Mesothelial cell of epicardium (in vitro differentiated cells): Measurements from ENCODE around the gene RPP21. TPM values are rescaled to one million over a fixed set of nuclear protein-coding genes. Genes with fewer than 3 reads are reported as not detected.

Experiments
- DNase-seq, 2 experiments: peaks; one replicate each; pipeline ENCODE4 v3.0.0; 2021; ENCODE audit warnings: low spot score in 2 of 2; ENCODE audit not compliant: unreplicated experiment in 2 of 2
- H3K27ac Mint-ChIP-seq: 2 replicates; pipeline ENCODE4 v1.8.0; 2021; ENCODE audit warnings: mixed read lengths
- H3K27me3 Mint-ChIP-seq: 2 replicates; pipeline ENCODE4 v1.8.0; 2021; ENCODE audit warnings: low read depth, mixed read lengths
- H3K36me3 Mint-ChIP-seq: 2 replicates; pipeline ENCODE4 v1.8.0; 2021; ENCODE audit warnings: mixed read lengths
- H3K4me1 Mint-ChIP-seq: 2 replicates; pipeline ENCODE4 v1.8.0; 2021; ENCODE audit warnings: mixed read lengths
- H3K4me3 Mint-ChIP-seq: 2 replicates; pipeline ENCODE4 v1.8.0; 2021; ENCODE audit warnings: mild to moderate bottlenecking, moderate library complexity, mixed read lengths
- H3K9me3 Mint-ChIP-seq: 2 replicates; pipeline ENCODE4 v1.8.0; 2021; ENCODE audit warnings: mixed read lengths
- total RNA-seq: library from RNA; stranded (reverse); gene quantifications from 3 replicates; pipeline ENCODE4 v1.2.1, GENCODE V29; 2021
- TF ChIP-seq, protein P1 (sequence below): fragments of 200-600 bp; sonication (generic); IDR thresholded peaks from one replicate; pipeline ENCODE4 v1.5.0; 2021; ENCODE audit warnings: antibody characterized with exemption; ENCODE audit not compliant: unreplicated experiment

RPP21 gene
- total RNA-seq, 1 donor from 2014 or later = 48.1 TPM

- Mint-ChIP-seq H3K27me3 (no peaks in the 10 kb centered on the region), H3K27ac (no peak overlapping the region), H3K36me3 (peaks cover 28% of the 10 kb centered on the region), H3K9me3 (no peaks in the 10 kb centered on the region), H3K4me1 (no peaks in the 10 kb centered on the region), H3K4me3 (no peak overlapping the region)
- no peak for DNase-seq
- TF ChIP-seq, protein P1, sequence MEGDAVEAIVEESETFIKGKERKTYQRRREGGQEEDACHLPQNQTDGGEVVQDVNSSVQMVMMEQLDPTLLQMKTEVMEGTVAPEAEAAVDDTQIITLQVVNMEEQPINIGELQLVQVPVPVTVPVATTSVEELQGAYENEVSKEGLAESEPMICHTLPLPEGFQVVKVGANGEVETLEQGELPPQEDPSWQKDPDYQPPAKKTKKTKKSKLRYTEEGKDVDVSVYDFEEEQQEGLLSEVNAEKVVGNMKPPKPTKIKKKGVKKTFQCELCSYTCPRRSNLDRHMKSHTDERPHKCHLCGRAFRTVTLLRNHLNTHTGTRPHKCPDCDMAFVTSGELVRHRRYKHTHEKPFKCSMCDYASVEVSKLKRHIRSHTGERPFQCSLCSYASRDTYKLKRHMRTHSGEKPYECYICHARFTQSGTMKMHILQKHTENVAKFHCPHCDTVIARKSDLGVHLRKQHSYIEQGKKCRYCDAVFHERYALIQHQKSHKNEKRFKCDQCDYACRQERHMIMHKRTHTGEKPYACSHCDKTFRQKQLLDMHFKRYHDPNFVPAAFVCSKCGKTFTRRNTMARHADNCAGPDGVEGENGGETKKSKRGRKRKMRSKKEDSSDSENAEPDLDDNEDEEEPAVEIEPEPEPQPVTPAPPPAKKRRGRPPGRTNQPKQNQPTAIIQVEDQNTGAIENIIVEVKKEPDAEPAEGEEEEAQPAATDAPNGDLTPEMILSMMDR = no peak
Observed at GRCh38 chr6:30334075-30334783, 10.7 kb upstream of the RPP21 start.

GRCh38 chr6:30340589-30341054 is 4.3 kb upstream of the RPP21 start:
- Mint-ChIP-seq H3K27ac (no peak overlapping the region), H3K9me3 (no peaks in the 10 kb centered on the region), H3K4me3 (no peak overlapping the region), H3K27me3 (no peaks in the 10 kb centered on the region), H3K36me3 (peaks cover 29% of the 10 kb centered on the region), H3K4me1 (peaks cover 5% of the 10 kb centered on the region)
- DNase-seq = no peak
- TF ChIP-seq, protein P1 = no peak

DNA sequence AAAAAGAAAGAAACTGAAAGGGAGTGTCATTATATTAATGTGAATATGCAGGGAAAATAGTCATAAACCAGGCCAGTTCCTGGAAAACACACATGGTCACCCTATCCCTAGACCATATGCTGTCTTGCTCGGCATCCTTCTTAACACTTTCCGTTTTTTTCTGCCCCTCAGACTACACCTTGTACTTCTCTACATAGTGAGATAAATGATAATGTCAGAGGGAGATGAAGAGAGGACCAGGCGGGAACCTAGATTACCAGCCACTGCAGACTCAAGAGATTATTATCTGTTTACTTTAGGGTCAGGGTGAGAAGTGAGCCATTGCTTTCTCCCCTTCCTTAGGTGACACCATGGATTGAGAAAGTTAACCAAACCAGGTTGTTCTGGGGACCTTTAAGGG is 3.7 kb upstream of the RPP21 start:
- Mint-ChIP-seq H3K36me3 (peaks cover 25% of the 10 kb centered on the region), H3K4me3 (no peak overlapping the region), H3K27ac (no peak overlapping the region), H3K27me3 (no peaks in the 10 kb centered on the region), H3K9me3 (no peaks in the 10 kb centered on the region), H3K4me1 (peaks cover 10% of the 10 kb centered on the region)
- no peak for DNase-seq
- TF ChIP-seq, protein P1 = no peak

DNA sequence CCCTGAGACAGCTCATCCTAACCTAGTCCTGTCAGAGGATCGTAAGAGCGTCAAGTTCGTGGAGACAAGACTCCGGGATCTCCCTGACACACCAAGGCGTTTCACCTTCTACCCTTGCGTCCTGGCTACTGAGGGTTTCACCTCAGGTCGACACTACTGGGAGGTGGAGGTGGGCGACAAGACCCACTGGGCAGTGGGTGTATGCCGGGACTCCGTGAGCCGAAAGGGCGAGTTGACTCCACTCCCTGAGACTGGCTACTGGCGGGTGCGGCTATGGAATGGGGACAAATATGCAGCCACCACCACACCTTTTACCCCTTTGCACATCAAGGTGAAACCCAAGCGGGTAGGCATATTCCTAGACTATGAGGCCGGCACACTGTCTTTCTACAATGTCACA is 3.2 kb upstream of the RPP21 start:
- H3K36me3 Mint-ChIP-seq = peaks cover 20% of the 10 kb centered on the region
- peaks cover 10% of the 10 kb centered on the region for H3K4me1 Mint-ChIP-seq
- no peaks in the 10 kb centered on the region for H3K9me3 Mint-ChIP-seq
- TF ChIP-seq, protein P1 = no peak
- H3K4me3 Mint-ChIP-seq = no peak overlapping the region
- H3K27ac Mint-ChIP-seq = no peak overlapping the region
- no peak for DNase-seq
- H3K27me3 Mint-ChIP-seq = no peaks in the 10 kb centered on the region

- H3K9me3 Mint-ChIP-seq = no peaks in the 10 kb centered on the region
- H3K4me1 Mint-ChIP-seq = peaks cover 10% of the 10 kb centered on the region
- H3K36me3 Mint-ChIP-seq = peaks cover 17% of the 10 kb centered on the region
- no peaks in the 10 kb centered on the region for H3K27me3 Mint-ChIP-seq
- TF ChIP-seq, protein P1 = no peak
- DNase-seq = no peak
- peak overlapping the region; percentile 93 for H3K27ac Mint-ChIP-seq
- peak overlapping the region; percentile 87 for H3K4me3 Mint-ChIP-seq
Observed at GRCh38 chr6:30344191-30344867, 627 bp upstream of the RPP21 start.
